Epithelial cell of proximal tubule (primary cell): ENCODE data around the gene SNED1. TPM values are rescaled to one million over a fixed set of nuclear protein-coding genes. Genes with fewer than 3 reads are reported as not detected.

Experiments
- DNase-seq: peaks from one replicate; pipeline ENCODE4 v3.0.0-alpha.2; 2011; ENCODE audit warnings: low read depth
- H3K4me3 ChIP-seq: 2 replicates; pipeline ENCODE4 v1.5.1; 2011; ENCODE audit warnings: low read depth, mild to moderate bottlenecking, low read length
- CTCF ChIP-seq: conservative IDR thresholded peaks from 2 replicates; pipeline ENCODE4 v1.5.1; 2012; ENCODE audit warnings: low read depth, mild to moderate bottlenecking, low read length
- total RNA-seq: library from RNA; depleted of rRNA; stranded (reverse); fragments of >200 nt; gene quantifications from 2 replicates; pipeline ENCODE4 v1.2.3, GENCODE V29; 2015

The SNED1 gene
- total RNA-seq, 1 donor from 2014 or later, result 0.29 TPM

GRCh38 chr2:241037498-241037897 is 39.1 kb downstream of the SNED1 start:
- TF ChIP-seq CTCF, result no peak
- DNase-seq, result no peak

GRCh38 chr2:241038374-241039180 is 40.2 kb downstream of the SNED1 start:
- DNase-seq, result no peak
- no peak for TF ChIP-seq CTCF
- H3K4me3 ChIP-seq, result no peak overlapping the region

More at GRCh38 chr2:241037498-241037897, 39.1 kb downstream of the SNED1 start:
- no peak overlapping the region for H3K4me3 ChIP-seq

- no peak for TF ChIP-seq CTCF
- H3K4me3 ChIP-seq, result no peak overlapping the region
- DNase-seq, result no peak
These were observed 41.0 kb downstream of the SNED1 start for GRCh38 chr2:241039416-241039815.

GRCh38 chr2:241040081-241040803 is 41.8 kb downstream of the SNED1 start:
- TF ChIP-seq CTCF, result no peak
- no peak overlapping the region for H3K4me3 ChIP-seq
- no peak for DNase-seq

GRCh38 chr2:241041589-241042158 is 43.3 kb downstream of the SNED1 start:
- H3K4me3 ChIP-seq, result no peak overlapping the region
- no peak for DNase-seq
- no peak for TF ChIP-seq CTCF

GRCh38 chr2:241043581-241043980 is 45.2 kb downstream of the SNED1 start:
- no peak for TF ChIP-seq CTCF
- no peak for DNase-seq
- no peak overlapping the region for H3K4me3 ChIP-seq
